Activated CD8-positive, alpha-beta T cell treated with anti-CD3 and anti-CD28 coated beads for 36 hours (primary cell): ENCODE data around the gene CAMTA1. TPM values are rescaled to one million over a fixed set of nuclear protein-coding genes. Genes with fewer than 3 reads are reported as not detected.
A peak's percentile ranks its signal among the peaks of the same experiment; 100 is the strongest.

Experiments used
- ATAC-seq: fragments of 200-7000 bp; cut with Tn5 transposase; one replicate; pipeline ENCODE4 v1.10.0; 2021; ENCODE audit warnings: mild to moderate bottlenecking, moderate library complexity
- CTCF ChIA-PET: fragments of 350-600 bp; sonication (Branson Sonifier 250); formaldehyde crosslinking; loops from one replicate; lab custom pipeline; 2021; ENCODE audit warnings: antibody characterized with exemption; lab: Charles Lee
- POLR2A ChIA-PET: fragments of 350-600 bp; sonication (Branson Sonifier 250); formaldehyde crosslinking; loops from one replicate; lab custom pipeline; 2021; ENCODE audit warnings: antibody characterized with exemption; lab: Charles Lee
- DNase-seq: peaks from one replicate; pipeline ENCODE4 v3.0.0-alpha.2; 2020
- H3K27ac Mint-ChIP-seq: one replicate; pipeline ENCODE4 v1.8.0; 2021; ENCODE audit warnings: mild to moderate bottlenecking, mixed read lengths
- H3K27me3 Mint-ChIP-seq: one replicate; pipeline ENCODE4 v1.8.0; 2021; ENCODE audit warnings: mixed read lengths
- H3K36me3 Mint-ChIP-seq: one replicate; pipeline ENCODE4 v1.8.0; 2021; ENCODE audit warnings: low read depth, mixed read lengths
- H3K4me1 Mint-ChIP-seq: one replicate; pipeline ENCODE4 v1.8.0; 2021; ENCODE audit warnings: low read depth, mixed read lengths
- H3K4me3 Mint-ChIP-seq: one replicate; pipeline ENCODE4 v1.8.0; 2021; ENCODE audit warnings: mild to moderate bottlenecking, moderate library complexity, mixed read lengths
- H3K9me3 Mint-ChIP-seq: one replicate; pipeline ENCODE4 v1.8.0; 2021; ENCODE audit warnings: mixed read lengths
- CTCF ChIP-seq: fragments of 200-600 bp; IDR thresholded peaks from one replicate; pipeline ENCODE4 v1.8.0; 2022; ENCODE audit warnings: antibody characterized with exemption, mild to moderate bottlenecking
- intact Hi-C: fragments of 100-400 bp; cut with micrococcal nuclease; formaldehyde crosslinking; loops from one replicate; pipeline ENCODE4 v1.10.0; 2022
- total RNA-seq, 2 experiments: library from RNA; stranded (reverse); gene quantifications; one replicate each; pipeline ENCODE4 v1.2.3, GENCODE V29; 2021

Gene CAMTA1
- total RNA-seq, 2 experiments from 2014 or later, result 67.7 to 70.9 TPM

- ChIA-PET POLR2A (no interaction called here), CTCF (interaction anchor here (0.8 to 1.2 kb wide), 3 partner anchors 10 to 22 kb away, joined by 3 read pairs; no protein-coding TSS in a partner anchor)
- peak; percentile 47 for TF ChIP-seq CTCF
- no peaks in the 10 kb centered on the region for H3K4me1 Mint-ChIP-seq
- no peak overlapping the region for H3K4me3 Mint-ChIP-seq
- peak; percentile 45 for ATAC-seq
- peak; percentile 63 for DNase-seq
- intact Hi-C loops, result no loop called here
- H3K36me3 Mint-ChIP-seq, result no peaks in the 10 kb centered on the region
- H3K27ac Mint-ChIP-seq, result no peak overlapping the region
- no peaks in the 10 kb centered on the region for H3K9me3 Mint-ChIP-seq
- H3K27me3 Mint-ChIP-seq, result no peaks in the 10 kb centered on the region
Measured at GRCh38 chr1:7539769-7540175, 754.5 kb downstream of the CAMTA1 start.

GRCh38 chr1:7540816-7541215 is 755.6 kb downstream of the CAMTA1 start:
- no peak overlapping the region for H3K4me3 Mint-ChIP-seq
- no peaks in the 10 kb centered on the region for H3K36me3 Mint-ChIP-seq
- H3K4me1 Mint-ChIP-seq, result no peaks in the 10 kb centered on the region
- no peaks in the 10 kb centered on the region for H3K27me3 Mint-ChIP-seq
- ATAC-seq (no peak), DNase-seq (no peak)
- TF ChIP-seq CTCF, result no peak
- CTCF ChIA-PET, result interaction anchor here (1.2 kb wide), 1 partner anchor 21 kb away, joined by 3 read pairs; no protein-coding TSS in a partner anchor
- H3K27ac Mint-ChIP-seq, result no peak overlapping the region
- no peaks in the 10 kb centered on the region for H3K9me3 Mint-ChIP-seq
- POLR2A ChIA-PET, result no interaction called here
- intact Hi-C loops, result no loop called here

- Mint-ChIP-seq H3K4me1 (no peaks in the 10 kb centered on the region), H3K4me3 (no peak overlapping the region), H3K36me3 (no peaks in the 10 kb centered on the region), H3K27ac (no peak overlapping the region), H3K27me3 (peaks cover 3% of the 10 kb centered on the region), H3K9me3 (no peaks in the 10 kb centered on the region)
- TF ChIP-seq CTCF, result no peak
- ChIA-PET CTCF (no interaction called here), POLR2A (no interaction called here)
- DNase-seq, result no peak
- no peak for ATAC-seq
- intact Hi-C loops, result no loop called here
Measured at GRCh38 chr1:7541629-7542028, 756.4 kb downstream of the CAMTA1 start.

- intact Hi-C loops, result no loop called here
- TF ChIP-seq CTCF, result no peak
- Mint-ChIP-seq H3K4me1 (no peaks in the 10 kb centered on the region), H3K9me3 (no peaks in the 10 kb centered on the region), H3K27me3 (peaks cover 6% of the 10 kb centered on the region), H3K27ac (no peak overlapping the region), H3K4me3 (no peak overlapping the region), H3K36me3 (no peaks in the 10 kb centered on the region)
- DNase-seq (no peak), ATAC-seq (no peak)
- POLR2A ChIA-PET, result no interaction called here
- CTCF ChIA-PET, result interaction anchor here (1.5 kb wide), 1 partner anchor 12 kb away, joined by 3 read pairs; no protein-coding TSS in a partner anchor
Measured at GRCh38 chr1:7543718-7544090, 758.5 kb downstream of the CAMTA1 start.

GRCh38 chr1:7549277-7550161 is 764.3 kb downstream of the CAMTA1 start:
- Mint-ChIP-seq H3K4me1 (peaks cover 15% of the 10 kb centered on the region), H3K4me3 (peak overlapping the region; percentile 1), H3K27me3 (peaks cover 13% of the 10 kb centered on the region), H3K9me3 (no peaks in the 10 kb centered on the region), H3K36me3 (no peaks in the 10 kb centered on the region), H3K27ac (peak overlapping the region; percentile 93)
- DNase-seq (peak; percentile 81), ATAC-seq (peak; percentile 94)
- intact Hi-C loops, result no loop called here
- CTCF ChIA-PET, result no interaction called here
- no peak for TF ChIP-seq CTCF
- POLR2A ChIA-PET, result no interaction called here
